NCI-H1048 (cell line): ENCODE data around the gene SMYD3.

Experiments
- DNase-seq: peaks from one replicate; lab custom pipeline; 2025; lab: John Stamatoyannopoulos, UW

The SMYD3 gene

GRCh38 chr1:246304484-246305259 is 202.4 kb downstream of the SMYD3 start:
- DNase-seq: no peak

GRCh38 chr1:246302711-246303317 is 204.3 kb downstream of the SMYD3 start:
- no peak for DNase-seq

GRCh38 chr1:246302251-246302625 is 204.8 kb downstream of the SMYD3 start:
- no peak for DNase-seq

GRCh38 chr1:246301553-246302250 is 205.4 kb downstream of the SMYD3 start:
- DNase-seq: no peak

- DNase-seq: no peak
These were observed 206.2 kb downstream of the SMYD3 start for GRCh38 chr1:246300626-246301549.

- no peak for DNase-seq
These were observed 209.5 kb downstream of the SMYD3 start for GRCh38 chr1:246297279-246298265.

- DNase-seq: no peak
These were observed 211.1 kb downstream of the SMYD3 start for GRCh38 chr1:246295968-246296367.

GRCh38 chr1:246295340-246295739 is 211.7 kb downstream of the SMYD3 start:
- no peak for DNase-seq

GRCh38 chr1:246294263-246294662 is 212.8 kb downstream of the SMYD3 start:
- no peak for DNase-seq

GRCh38 chr1:246293366-246294121 is 213.5 kb downstream of the SMYD3 start:
- DNase-seq: no peak

- DNase-seq: no peak
These were observed 214.5 kb downstream of the SMYD3 start for GRCh38 chr1:246292571-246292970.

- DNase-seq: peak; percentile 43
These were observed 216.0 kb downstream of the SMYD3 start for GRCh38 chr1:246291127-246291526.

- no peak for DNase-seq
These were observed 223.2 kb downstream of the SMYD3 start for GRCh38 chr1:246283771-246284410.

GRCh38 chr1:246281639-246282038 is 225.4 kb downstream of the SMYD3 start:
- no peak for DNase-seq

- no peak for DNase-seq
These were observed 225.9 kb downstream of the SMYD3 start for GRCh38 chr1:246281195-246281594.

- DNase-seq: no peak
These were observed 226.5 kb downstream of the SMYD3 start for GRCh38 chr1:246280551-246280950.

- DNase-seq: no peak
These were observed 227.7 kb downstream of the SMYD3 start for GRCh38 chr1:246279402-246279801.

- DNase-seq: no peak
These were observed 228.7 kb downstream of the SMYD3 start for GRCh38 chr1:246278371-246278770.

GRCh38 chr1:246275036-246275435 is 232.0 kb downstream of the SMYD3 start:
- DNase-seq: no peak

- DNase-seq: no peak
These were observed 232.9 kb downstream of the SMYD3 start for GRCh38 chr1:246274186-246274585.
